Colonic mucosa (tissue), 4 donors: Measurements from ENCODE around the gene EML4. TPM values are rescaled to one million over a fixed set of nuclear protein-coding genes. Genes with fewer than 3 reads are reported as not detected.

Experiments used
- DNase-seq: peaks from one replicate; pipeline ENCODE4 v3.0.0-alpha.2; 2020
- H3K27ac ChIP-seq: fragments of 200-600 bp; one replicate; pipeline ENCODE4 v1.8.0; 2021
- H3K27me3 ChIP-seq: fragments of 200-600 bp; one replicate; pipeline ENCODE4 v1.8.0; 2021
- H3K36me3 ChIP-seq: fragments of 200-600 bp; one replicate; pipeline ENCODE4 v1.8.0; 2021
- H3K4me1 ChIP-seq: fragments of 200-600 bp; one replicate; pipeline ENCODE4 v1.8.0; 2021; ENCODE audit warnings: mild to moderate bottlenecking
- H3K4me3 ChIP-seq: fragments of 200-600 bp; one replicate; pipeline ENCODE4 v1.8.0; 2021
- H3K9ac ChIP-seq, 2 donors: one replicate each; pipeline ENCODE4 v1.7.0; 2013; ENCODE audit warnings: control low read depth in 2 of 2, low read depth in 2 of 2, low read length in 2 of 2
- H3K9me3 ChIP-seq: fragments of 200-600 bp; one replicate; pipeline ENCODE4 v1.8.0; 2021
- intact Hi-C: fragments of 100-400 bp; cut with DNase I; formaldehyde crosslinking; loops from one replicate; pipeline ENCODE4 v1.14.1; 2022
- total RNA-seq, 2 donors: library from RNA; stranded (reverse); fragmentation: NEBNext Ultra II Directional in 1 of 2; extraction: Animal tissue kit (Norgen Biotek cat#: 25700) in 1 of 2; gene quantifications; one replicate each; pipeline ENCODE4 v1.2.1, GENCODE V29; 2021
- TF ChIP-seq, protein P1 (sequence below): fragments of 200-600 bp; IDR thresholded peaks from one replicate; pipeline ENCODE4 v1.8.0; 2022; ENCODE audit warnings: antibody characterized with exemption, mild to moderate bottlenecking
- donor health status: healthy.
- donor health status: DM: no; HTN: no; CAD: no.
- donor health status: DM: no; HTN: no; CAD: no.

EML4 gene
- total RNA-seq, 2 donors from 2014 or later: 82.1 to 103 TPM

DNA sequence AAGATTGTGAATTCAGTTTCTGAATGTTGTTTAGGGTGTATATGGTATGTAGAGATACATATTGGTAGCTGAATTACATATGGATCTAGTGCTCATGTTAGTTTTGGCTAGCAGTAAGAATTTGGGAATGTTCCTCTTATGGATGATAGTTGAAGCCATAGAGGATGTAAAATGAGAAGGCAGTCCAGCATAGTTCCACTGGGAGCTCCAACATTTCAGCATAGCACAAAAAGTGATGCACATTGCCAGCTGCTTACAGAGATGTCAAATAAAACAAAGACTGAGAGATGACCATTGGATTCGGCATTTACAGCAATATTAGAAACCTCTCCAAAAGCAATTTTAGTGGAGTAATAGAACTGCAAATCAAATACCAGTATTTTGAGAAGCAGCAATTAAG is 77.4 kb downstream of the EML4 start:
- H3K27ac ChIP-seq: no peak overlapping the region
- peaks cover 17% of the 10 kb centered on the region for H3K4me1 ChIP-seq
- intact Hi-C loops: no loop called here

DNA sequence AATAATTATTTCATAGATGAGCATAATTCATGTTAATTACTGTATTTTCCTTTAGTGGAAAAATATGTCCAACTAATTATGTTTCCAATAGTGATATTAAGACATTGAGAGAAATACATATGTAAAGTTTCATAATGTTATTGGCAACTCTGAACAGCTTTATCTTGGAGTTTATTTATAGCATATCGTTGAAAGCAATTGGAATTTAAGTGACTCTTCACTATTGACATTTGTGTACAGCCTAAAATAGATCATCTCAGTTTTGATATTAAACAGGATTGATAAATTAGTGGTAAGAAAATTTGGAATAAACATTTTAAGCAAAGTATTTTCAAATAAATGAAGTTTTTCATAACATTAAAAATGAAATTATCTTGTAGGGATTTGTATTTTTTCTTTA is 79.7 kb downstream of the EML4 start:
- Histone ChIP-seq H3K9ac (no peak overlapping the region), H3K27me3 (no peaks in the 10 kb centered on the region), H3K27ac (peak overlapping the region; percentile 57), H3K36me3 (no peaks in the 10 kb centered on the region), H3K4me1 (peaks cover 15% of the 10 kb centered on the region), H3K9me3 (no peaks in the 10 kb centered on the region), H3K4me3 (no peak overlapping the region)
- intact Hi-C loops: no loop called here
- no peak for DNase-seq
- TF ChIP-seq, protein P1, sequence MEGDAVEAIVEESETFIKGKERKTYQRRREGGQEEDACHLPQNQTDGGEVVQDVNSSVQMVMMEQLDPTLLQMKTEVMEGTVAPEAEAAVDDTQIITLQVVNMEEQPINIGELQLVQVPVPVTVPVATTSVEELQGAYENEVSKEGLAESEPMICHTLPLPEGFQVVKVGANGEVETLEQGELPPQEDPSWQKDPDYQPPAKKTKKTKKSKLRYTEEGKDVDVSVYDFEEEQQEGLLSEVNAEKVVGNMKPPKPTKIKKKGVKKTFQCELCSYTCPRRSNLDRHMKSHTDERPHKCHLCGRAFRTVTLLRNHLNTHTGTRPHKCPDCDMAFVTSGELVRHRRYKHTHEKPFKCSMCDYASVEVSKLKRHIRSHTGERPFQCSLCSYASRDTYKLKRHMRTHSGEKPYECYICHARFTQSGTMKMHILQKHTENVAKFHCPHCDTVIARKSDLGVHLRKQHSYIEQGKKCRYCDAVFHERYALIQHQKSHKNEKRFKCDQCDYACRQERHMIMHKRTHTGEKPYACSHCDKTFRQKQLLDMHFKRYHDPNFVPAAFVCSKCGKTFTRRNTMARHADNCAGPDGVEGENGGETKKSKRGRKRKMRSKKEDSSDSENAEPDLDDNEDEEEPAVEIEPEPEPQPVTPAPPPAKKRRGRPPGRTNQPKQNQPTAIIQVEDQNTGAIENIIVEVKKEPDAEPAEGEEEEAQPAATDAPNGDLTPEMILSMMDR: no peak

More for the DNA sequence above, 77.4 kb downstream of the EML4 start:
- Histone ChIP-seq H3K9ac (no peak overlapping the region), H3K36me3 (no peaks in the 10 kb centered on the region), H3K27me3 (no peaks in the 10 kb centered on the region), H3K9me3 (no peaks in the 10 kb centered on the region), H3K4me3 (no peak overlapping the region)
- no peak for DNase-seq
- TF ChIP-seq, protein P1: no peak

GRCh38 chr2:42249284-42249683 is 80.1 kb downstream of the EML4 start:
- Histone ChIP-seq H3K9me3 (no peaks in the 10 kb centered on the region), H3K4me3 (no peak overlapping the region), H3K27me3 (no peaks in the 10 kb centered on the region), H3K4me1 (peaks cover 11% of the 10 kb centered on the region), H3K9ac (no peak overlapping the region), H3K36me3 (no peaks in the 10 kb centered on the region), H3K27ac (peak overlapping the region; percentile 57)
- TF ChIP-seq, protein P1: no peak
- no peak for DNase-seq
- intact Hi-C loops: no loop called here

- Histone ChIP-seq H3K9me3 (no peaks in the 10 kb centered on the region), H3K27ac (peak overlapping the region; percentile 57), H3K36me3 (no peaks in the 10 kb centered on the region), H3K9ac (peak overlapping the region in 1 of 2 donors; percentile 8), H3K4me3 (no peak overlapping the region), H3K27me3 (no peaks in the 10 kb centered on the region), H3K4me1 (peaks cover 11% of the 10 kb centered on the region)
- TF ChIP-seq, protein P1: no peak
- intact Hi-C loops: no loop called here
- peak; percentile 59 for DNase-seq
These were observed 80.7 kb downstream of the EML4 start for GRCh38 chr2:42249887-42250286.

DNA sequence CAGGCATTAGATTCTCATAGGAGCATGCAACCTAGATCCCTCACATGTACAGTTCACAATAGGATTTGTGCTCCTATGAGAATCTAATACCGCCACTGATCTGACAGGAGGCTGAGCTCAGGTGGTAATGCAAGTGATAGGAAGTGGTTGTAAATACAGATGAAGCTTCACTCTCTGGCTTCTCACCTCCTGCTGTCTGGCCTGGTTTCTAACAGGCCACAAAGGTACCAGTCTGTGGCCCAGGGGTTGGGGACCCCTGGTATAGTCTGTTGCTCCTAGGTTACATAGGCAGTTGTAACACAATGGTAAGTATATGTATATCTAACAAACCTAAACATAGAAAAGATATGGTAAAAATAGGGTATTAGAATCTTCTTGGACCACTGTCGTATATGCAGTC is 81.8 kb downstream of the EML4 start:
- no peak for DNase-seq
- Histone ChIP-seq H3K4me1 (peaks cover 11% of the 10 kb centered on the region), H3K27ac (no peak overlapping the region), H3K36me3 (no peaks in the 10 kb centered on the region), H3K9me3 (no peaks in the 10 kb centered on the region), H3K9ac (no peak overlapping the region), H3K4me3 (no peak overlapping the region), H3K27me3 (no peaks in the 10 kb centered on the region)
- intact Hi-C loops: no loop called here
- TF ChIP-seq, protein P1: no peak

DNA sequence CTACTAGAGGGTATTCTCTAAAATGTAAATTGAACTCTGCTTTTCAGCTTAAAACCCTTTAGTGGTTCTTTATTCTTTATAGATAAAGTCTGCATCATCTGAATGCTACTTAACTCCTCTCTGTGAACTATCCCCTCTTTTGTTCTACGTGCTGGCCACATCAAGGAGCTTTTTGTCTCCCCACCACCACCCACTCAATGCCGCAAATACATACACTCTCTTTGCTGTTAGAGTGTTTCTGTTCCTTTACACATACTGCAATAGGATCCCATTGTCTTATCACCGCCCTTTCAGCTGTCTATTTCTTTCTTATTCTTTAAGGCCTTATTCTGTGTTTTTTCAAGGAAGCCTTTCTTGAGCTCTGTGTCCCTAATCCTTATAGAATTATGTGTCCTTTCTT is 83.3 kb downstream of the EML4 start:
- no peaks in the 10 kb centered on the region for H3K36me3 ChIP-seq
- no peaks in the 10 kb centered on the region for H3K27me3 ChIP-seq
- intact Hi-C loops: no loop called here
- no peak for DNase-seq
- H3K9me3 ChIP-seq: no peaks in the 10 kb centered on the region
- H3K4me1 ChIP-seq: peaks cover 11% of the 10 kb centered on the region
- no peak overlapping the region for H3K9ac ChIP-seq
- H3K27ac ChIP-seq: no peak overlapping the region
- TF ChIP-seq, protein P1: no peak
- H3K4me3 ChIP-seq: no peak overlapping the region
